Calu3 (cell line): Measurements from ENCODE around the gene SYMPK. TPM values are rescaled to one million over a fixed set of nuclear protein-coding genes. Genes with fewer than 3 reads are reported as not detected.
A peak's percentile ranks its signal among the peaks of the same experiment; 100 is the strongest.

ENCODE experiments used
- BruUV-seq: library from RNA; stranded (reverse); fragments of 400-500 nt; replicated peaks from 2 replicates; lab custom pipeline; 2021; lab: Mats Ljungman, UMichigan
- CTCF ChIA-PET: fragments of 300-600 bp; sonication (Branson Sonifier 250); formaldehyde crosslinking; loops from one replicate; lab custom pipeline; 2022; ENCODE audit warnings: antibody characterized with exemption; lab: Charles Lee
- DNase-seq: peaks from one replicate; pipeline ENCODE4 v3.0.0; 2022
- H3K27ac Mint-ChIP-seq: one replicate; pipeline ENCODE4 v1.8.0; 2022; ENCODE audit warnings: mixed read lengths; ENCODE audit not compliant: unreplicated experiment
- H3K27me3 Mint-ChIP-seq: one replicate; pipeline ENCODE4 v1.8.0; 2022; ENCODE audit warnings: mixed read lengths; ENCODE audit not compliant: unreplicated experiment
- H3K36me3 Mint-ChIP-seq: one replicate; pipeline ENCODE4 v1.8.0; 2022; ENCODE audit warnings: mild to moderate bottlenecking, moderate library complexity, mixed read lengths; ENCODE audit not compliant: insufficient read depth, unreplicated experiment
- H3K4me1 Mint-ChIP-seq: one replicate; pipeline ENCODE4 v1.8.0; 2022; ENCODE audit warnings: mild to moderate bottlenecking, low read depth, mixed read lengths; ENCODE audit not compliant: unreplicated experiment
- H3K4me3 Mint-ChIP-seq: one replicate; pipeline ENCODE4 v1.8.0; 2022; ENCODE audit warnings: mild to moderate bottlenecking, low read depth, moderate library complexity, mixed read lengths; ENCODE audit not compliant: unreplicated experiment
- H3K9me3 Mint-ChIP-seq: one replicate; pipeline ENCODE4 v1.8.0; 2022; ENCODE audit warnings: low read depth, mixed read lengths; ENCODE audit not compliant: unreplicated experiment
- CTCF ChIP-seq: fragments of 200-600 bp; IDR thresholded peaks from one replicate; pipeline ENCODE4 v1.8.0; 2022; ENCODE audit warnings: antibody characterized with exemption; ENCODE audit not compliant: unreplicated experiment
- intact Hi-C: fragments of 100-400 bp; cut with micrococcal nuclease; formaldehyde crosslinking; loops from one replicate; pipeline ENCODE4 v1.10.0; 2022; ENCODE audit not compliant: unreplicated experiment
- total RNA-seq: library from RNA; stranded (reverse); gene quantifications from 2 replicates; pipeline ENCODE4 v1.2.3, GENCODE V29; 2022

The SYMPK gene
- total RNA-seq, 1 experiment from 2014 or later = 130 TPM

DNA sequence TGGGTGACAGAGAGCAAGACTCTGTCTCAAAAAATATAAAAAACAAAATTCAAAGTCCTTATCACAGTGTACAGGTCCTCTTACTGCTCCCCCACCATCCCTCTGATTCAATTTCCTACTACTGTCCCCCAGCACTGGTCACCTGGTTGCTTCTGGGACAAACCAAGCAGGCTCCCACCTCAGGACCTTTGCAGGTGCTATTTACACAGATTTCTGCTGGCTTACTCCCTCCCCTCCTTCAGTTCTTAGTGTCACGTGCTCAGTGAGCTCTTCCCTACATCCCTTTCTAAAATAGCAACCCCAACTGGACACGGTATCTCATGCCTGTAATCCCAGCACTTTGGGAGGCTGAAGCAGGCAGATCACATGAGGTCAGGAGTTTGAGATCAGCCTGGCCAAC, 17.0 kb upstream of the SYMPK start:
- CTCF ChIA-PET = interaction anchor here (0.7 to 4.2 kb wide), 3 partner anchors 16 to 299 kb away, joined by 3 to 56 read pairs (median 3); partner anchors contain the start of genes FOXA3 and SYMPK
- intact Hi-C loops = no loop called here

DNA sequence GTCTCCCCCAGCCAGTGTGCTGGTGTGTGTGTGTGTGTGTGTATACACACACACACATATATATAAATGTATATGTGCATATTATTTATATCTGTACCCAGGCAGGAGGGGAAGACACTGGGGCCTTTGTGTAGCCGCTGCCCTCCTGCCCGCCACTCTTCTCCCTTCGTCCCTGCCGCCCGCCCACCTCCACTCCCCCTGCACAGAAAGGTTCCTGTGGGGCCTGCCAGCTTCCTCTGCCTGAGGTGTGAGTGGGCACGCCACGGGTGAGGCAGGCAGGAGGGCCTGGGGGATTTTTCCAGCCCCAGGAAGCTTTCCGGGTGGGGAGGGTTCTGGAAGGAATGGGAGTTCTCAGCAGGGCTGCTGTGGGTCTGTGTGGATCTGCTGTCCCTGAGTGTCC, 16.1 kb upstream of the SYMPK start:
- H3K27me3 Mint-ChIP-seq = no peaks in the 10 kb centered on the region
- H3K27ac Mint-ChIP-seq = peak overlapping the region; percentile 35
- BruUV-seq = no TSS peak
- no peak for DNase-seq
- TF ChIP-seq CTCF = no peak
- intact Hi-C loops = no loop called here
- H3K9me3 Mint-ChIP-seq = no peaks in the 10 kb centered on the region
- CTCF ChIA-PET = interaction anchor here (0.5 to 4.2 kb wide), 2 partner anchors 9 to 15 kb away, joined by 5 to 56 read pairs; partner anchors contain the start of genes FOXA3 and SYMPK
- peaks cover 60% of the 10 kb centered on the region for H3K4me1 Mint-ChIP-seq
- H3K4me3 Mint-ChIP-seq = peak overlapping the region; percentile 25
- peaks cover 36% of the 10 kb centered on the region for H3K36me3 Mint-ChIP-seq

More for the DNA sequence above, 17.0 kb upstream of the SYMPK start:
- Mint-ChIP-seq H3K4me1 (peaks cover 60% of the 10 kb centered on the region), H3K27me3 (no peaks in the 10 kb centered on the region), H3K4me3 (no peak overlapping the region), H3K9me3 (no peaks in the 10 kb centered on the region), H3K27ac (no peak overlapping the region), H3K36me3 (peaks cover 42% of the 10 kb centered on the region)
- DNase-seq = no peak
- BruUV-seq = no TSS peak
- no peak for TF ChIP-seq CTCF

GRCh38 chr19:45878043-45878794, 15.3 kb upstream of the SYMPK start:
- Mint-ChIP-seq H3K27me3 (no peaks in the 10 kb centered on the region), H3K27ac (peak overlapping the region; percentile 35), H3K4me1 (peaks cover 55% of the 10 kb centered on the region), H3K9me3 (no peaks in the 10 kb centered on the region), H3K36me3 (peaks cover 29% of the 10 kb centered on the region), H3K4me3 (peak overlapping the region; percentile 25)
- CTCF ChIA-PET = interaction anchor here (0.5 kb wide), 1 partner anchor 9 kb away, joined by 5 read pairs; no protein-coding TSS in a partner anchor
- peak; percentile 76 for DNase-seq
- intact Hi-C loops = no loop called here
- BruUV-seq = no TSS peak
- no peak for TF ChIP-seq CTCF

GRCh38 chr19:45876411-45877197, 13.7 kb upstream of the SYMPK start:
- no peak overlapping the region for H3K4me3 Mint-ChIP-seq
- no peak overlapping the region for H3K27ac Mint-ChIP-seq
- CTCF ChIA-PET = no interaction called here
- no peak for TF ChIP-seq CTCF
- no TSS peak for BruUV-seq
- peaks cover 44% of the 10 kb centered on the region for H3K4me1 Mint-ChIP-seq
- no peaks in the 10 kb centered on the region for H3K27me3 Mint-ChIP-seq
- H3K9me3 Mint-ChIP-seq = no peaks in the 10 kb centered on the region
- DNase-seq = no peak
- intact Hi-C loops = no loop called here
- H3K36me3 Mint-ChIP-seq = peaks cover 16% of the 10 kb centered on the region
